Urinary bladder (tissue), 4 donors: ENCODE data around the gene SP7. TPM values are rescaled to one million over a fixed set of nuclear protein-coding genes. Genes with fewer than 3 reads are reported as not detected.
"Not testable (repeated sequence)": the region's sequence is repeated elsewhere in the genome, so short reads cannot be mapped to it uniquely, and the experiment has no call there.

Experiments
- DNase-seq: peaks from one replicate; pipeline ENCODE4 v3.0.0-alpha.2; 2015; ENCODE audit errors: extremely low spot score
- H3K27ac ChIP-seq: one replicate; pipeline ENCODE4 v1.5.1; 2013; ENCODE audit warnings: low read depth, mild to moderate bottlenecking, moderate library complexity
- H3K36me3 ChIP-seq: one replicate; pipeline ENCODE4 v1.6.1; 2013; ENCODE audit warnings: mild to moderate bottlenecking, moderate library complexity; ENCODE audit not compliant: insufficient read depth
- H3K4me1 ChIP-seq: one replicate; pipeline ENCODE4 v1.6.1; 2013; ENCODE audit warnings: mild to moderate bottlenecking, moderate library complexity; ENCODE audit not compliant: insufficient read depth
- H3K4me3 ChIP-seq: one replicate; pipeline ENCODE4 v1.5.1; 2013; ENCODE audit warnings: low read depth, low read length
- WGBS: extraction: QIAGEN DNeasy Blood & Tissue Kit; methylation state at CpG from one replicate; pipeline ENCODE4 v1.1.7; 2013; 5-methylcytosine and 5-hydroxymethylcytosine counted together
- polyA plus RNA-seq: library from polyadenylated mRNA; stranded (reverse); fragments of 200-250 nt; gene quantifications from one replicate; pipeline ENCODE4 v1.2.3, GENCODE V29; 2013
- total RNA-seq: library from RNA; depleted of rRNA; stranded (reverse); fragments of >200 nt; gene quantifications from one replicate; pipeline ENCODE4 v1.2.3, GENCODE V29; 2014
- donor health status: healthy with polysubstance abuse.
- donor health status: healthy.

SP7 gene
- total and polyA plus RNA-seq, 2 donors: not detected

GRCh38 chr12:53340398-53340797, 4.2 kb upstream of the SP7 start:
- 85% methylated on average over 9 of the region's 9 CpGs for WGBS
- Histone ChIP-seq H3K4me3 (no peak overlapping the region), H3K4me1 (no peaks in the 10 kb centered on the region), H3K36me3 (no peaks in the 10 kb centered on the region), H3K27ac (no peak overlapping the region)
- no peak for DNase-seq

- Histone ChIP-seq H3K4me1 (no peaks in the 10 kb centered on the region), H3K27ac (no peak overlapping the region), H3K4me3 (no peak overlapping the region), H3K36me3 (no peaks in the 10 kb centered on the region)
- DNase-seq: no peak
- WGBS: 30% methylated on average over 6 of the region's 6 CpGs
Measured at GRCh38 chr12:53338916-53339315, 2.8 kb upstream of the SP7 start.

GRCh38 chr12:53338017-53338416, 1.9 kb upstream of the SP7 start:
- 30% methylated on average over 11 of the region's 11 CpGs for WGBS
- Histone ChIP-seq H3K36me3 (no peaks in the 10 kb centered on the region), H3K4me3 (no peak overlapping the region), H3K27ac (no peak overlapping the region), H3K4me1 (no peaks in the 10 kb centered on the region)
- DNase-seq: no peak

- WGBS: 83% methylated on average over 8 of the region's 8 CpGs
- Histone ChIP-seq H3K36me3 (no peaks in the 10 kb centered on the region), H3K4me3 (no peak overlapping the region), H3K27ac (no peak overlapping the region), H3K4me1 (no peaks in the 10 kb centered on the region)
- no peak for DNase-seq
Measured at GRCh38 chr12:53334822-53335221, 1.3 kb downstream of the SP7 start.

GRCh38 chr12:53333845-53334244, 2.3 kb downstream of the SP7 start:
- no peaks in the 10 kb centered on the region for H3K4me1 ChIP-seq
- no peaks in the 10 kb centered on the region for H3K36me3 ChIP-seq
- no peak for DNase-seq
- H3K4me3 ChIP-seq: no peak overlapping the region
- H3K27ac ChIP-seq: no peak overlapping the region
- 76% methylated on average over 7 of the region's 7 CpGs for WGBS

- no peak for DNase-seq
- no peak overlapping the region for H3K27ac ChIP-seq
- 84% methylated on average over 4 of the region's 4 CpGs for WGBS
- H3K36me3 ChIP-seq: no peaks in the 10 kb centered on the region
- H3K4me3 ChIP-seq: no peak overlapping the region
- no peaks in the 10 kb centered on the region for H3K4me1 ChIP-seq
Measured at GRCh38 chr12:53333289-53333688, 2.9 kb downstream of the SP7 start.

- no peaks in the 10 kb centered on the region for H3K36me3 ChIP-seq
- H3K4me1 ChIP-seq: no peaks in the 10 kb centered on the region
- no peak for DNase-seq
- WGBS: 47% methylated on average over 15 of the region's 15 CpGs
- no peak overlapping the region for H3K27ac ChIP-seq
- no peak overlapping the region for H3K4me3 ChIP-seq
Measured at GRCh38 chr12:53332744-53333143, 3.4 kb downstream of the SP7 start.

- not testable (repeated sequence) for DNase-seq, H3K4me3 ChIP-seq, H3K27ac ChIP-seq, H3K36me3 ChIP-seq, H3K4me1 ChIP-seq
Measured at GRCh38 chr12:53332339-53332738, 3.8 kb downstream of the SP7 start.

GRCh38 chr12:53330671-53331070, 5.5 kb downstream of the SP7 start:
- no peak overlapping the region for H3K4me3 ChIP-seq
- no peaks in the 10 kb centered on the region for H3K4me1 ChIP-seq
- H3K36me3 ChIP-seq: no peaks in the 10 kb centered on the region
- H3K27ac ChIP-seq: no peak overlapping the region
- no peak for DNase-seq
- WGBS: 68% methylated on average over 5 of the region's 5 CpGs

- Histone ChIP-seq H3K4me1 (no peaks in the 10 kb centered on the region), H3K4me3 (no peak overlapping the region), H3K27ac (no peak overlapping the region), H3K36me3 (no peaks in the 10 kb centered on the region)
- DNase-seq: no peak
- 46% methylated on average over 16 of the region's 16 CpGs for WGBS
Measured at GRCh38 chr12:53328043-53328435, 8.1 kb downstream of the SP7 start.

- no peak overlapping the region for H3K27ac ChIP-seq
- no peak overlapping the region for H3K4me3 ChIP-seq
- no peaks in the 10 kb centered on the region for H3K36me3 ChIP-seq
- 88% methylated on average over 3 of the region's 3 CpGs for whole genome bisulfite sequencing
- no peaks in the 10 kb centered on the region for H3K4me1 ChIP-seq
- DNase-seq: no peak
Measured at GRCh38 chr12:53327435-53328042, 8.6 kb downstream of the SP7 start.

- WGBS: 82% methylated on average over 8 of the region's 8 CpGs
- Histone ChIP-seq H3K36me3 (no peaks in the 10 kb centered on the region), H3K27ac (no peak overlapping the region), H3K4me1 (no peaks in the 10 kb centered on the region), H3K4me3 (no peak overlapping the region)
- DNase-seq: no peak
Measured at GRCh38 chr12:53326460-53327185, 9.5 kb downstream of the SP7 start.

- Histone ChIP-seq H3K36me3 (no peaks in the 10 kb centered on the region), H3K4me3 (peak overlapping the region; percentile 44), H3K27ac (peak overlapping the region; percentile 85), H3K4me1 (no peaks in the 10 kb centered on the region)
- DNase-seq: no peak
- WGBS: 1% methylated on average over 50 of the region's 50 CpGs
Measured at GRCh38 chr12:53325511-53326061, 10.6 kb downstream of the SP7 start.

- peak overlapping the region; percentile 85 for H3K27ac ChIP-seq
- under 1% methylated on average over 69 of the region's 69 CpGs for WGBS
- no peaks in the 10 kb centered on the region for H3K4me1 ChIP-seq
- no peaks in the 10 kb centered on the region for H3K36me3 ChIP-seq
- peak overlapping the region; percentile 44 for H3K4me3 ChIP-seq
- DNase-seq: peak; percentile 76
Measured at GRCh38 chr12:53324779-53325510, 11.2 kb downstream of the SP7 start.
